GM12801 (cell line): ENCODE results near the gene GHR.

Experiments used
- CTCF ChIP-seq: IDR thresholded peaks from one replicate; pipeline ENCODE4 v1.5.1; 2011; ENCODE audit warnings: control low read depth; ENCODE audit not compliant: insufficient read length; ENCODE audit errors: extremely low read depth

GHR gene

DNA sequence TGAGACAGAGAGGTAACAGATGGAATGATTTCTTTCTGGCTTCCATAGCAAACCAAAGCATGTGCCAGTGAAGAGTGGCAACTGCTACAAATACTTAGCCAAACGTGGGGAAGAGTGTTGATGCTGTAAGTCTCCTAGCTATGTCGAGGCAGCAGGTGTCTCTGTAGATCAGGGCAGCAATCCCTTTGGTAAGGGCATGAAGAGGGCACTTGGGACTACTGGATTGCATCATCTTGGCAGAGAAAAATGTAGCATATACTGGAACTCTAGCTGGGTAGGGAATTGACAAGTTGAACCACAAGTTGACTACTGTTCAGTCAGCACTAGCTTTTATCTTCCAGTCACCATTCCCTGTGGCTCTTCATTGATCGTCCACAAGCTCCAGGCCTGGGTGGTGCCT is 75.8 kb downstream of the GHR start:
- TF ChIP-seq CTCF, result no peak

GRCh38 chr5:42500003-42500599 is 76.9 kb downstream of the GHR start:
- no peak for TF ChIP-seq CTCF

GRCh38 chr5:42502613-42503470 is 79.6 kb downstream of the GHR start:
- no peak for TF ChIP-seq CTCF

DNA sequence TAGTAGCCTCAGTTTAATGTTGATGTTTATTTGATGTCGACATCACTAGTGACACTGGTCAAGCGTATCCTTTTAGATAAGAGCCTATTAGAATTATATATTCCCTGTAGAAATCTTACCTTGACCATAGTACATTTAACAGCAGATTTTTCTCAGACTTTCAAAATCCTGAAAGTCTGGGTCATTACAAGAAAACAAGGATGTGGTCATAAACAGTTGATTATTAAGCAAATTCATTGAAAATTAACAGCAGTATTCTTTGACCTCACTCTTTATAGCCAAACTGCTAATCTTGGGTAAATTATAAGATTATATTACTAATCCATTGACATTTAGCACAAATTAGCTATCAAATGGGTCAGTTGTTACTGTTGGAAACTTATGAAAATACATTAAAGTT is 83.4 kb downstream of the GHR start:
- TF ChIP-seq CTCF, result no peak

GRCh38 chr5:42507451-42508097 is 84.3 kb downstream of the GHR start:
- TF ChIP-seq CTCF, result no peak

DNA sequence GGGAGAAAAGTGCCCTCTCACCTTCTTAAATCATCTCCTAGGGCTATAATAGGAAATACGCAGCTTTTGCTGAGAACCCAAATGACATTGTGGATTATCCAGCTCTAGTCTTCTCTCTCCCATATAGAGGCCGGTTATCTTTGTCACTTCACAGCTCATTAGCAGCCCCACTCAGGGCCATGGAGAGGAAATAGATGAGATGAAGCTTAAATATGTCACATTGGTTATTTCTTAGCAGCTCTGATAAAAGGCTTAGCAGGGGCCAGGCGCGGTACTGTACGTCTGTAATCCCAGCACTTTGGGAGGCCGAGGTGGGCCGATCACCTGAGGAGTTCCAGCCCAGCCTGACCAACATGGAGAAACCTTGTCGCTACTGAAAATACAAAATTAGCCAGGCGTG is 90.0 kb downstream of the GHR start:
- TF ChIP-seq CTCF, result no peak

DNA sequence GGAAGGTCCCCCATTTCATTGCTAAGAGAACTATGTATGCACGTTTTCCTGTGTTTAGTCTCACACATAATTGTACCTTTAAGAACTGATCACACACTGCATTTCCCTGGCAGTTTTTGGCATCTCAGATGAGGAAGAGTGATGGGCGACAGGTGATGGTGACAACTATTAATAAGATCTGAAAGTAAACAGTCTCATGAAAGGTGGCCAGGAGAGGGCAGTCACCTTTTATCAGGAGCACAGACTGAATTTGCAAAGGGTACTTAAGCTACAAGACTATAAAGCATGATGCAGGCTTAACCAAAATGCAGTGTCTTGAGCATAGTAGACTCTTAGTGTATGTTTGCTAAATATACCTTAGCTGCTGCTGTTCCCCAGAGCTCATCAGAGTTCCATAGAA is 91.5 kb downstream of the GHR start:
- TF ChIP-seq CTCF, result no peak
